H1 (cell line): ENCODE results near the gene CMBL. TPM values are rescaled to one million over a fixed set of nuclear protein-coding genes. Genes with fewer than 3 reads are reported as not detected.

Experiments
- CTCF ChIA-PET: fragments of 300-600 bp; sonication (Branson Sonifier 250); formaldehyde crosslinking; loops from one replicate; lab custom pipeline; 2021; ENCODE audit not compliant: partially characterized antibody; lab: Charles Lee
- POLR2A ChIA-PET: fragments of 300-600 bp; sonication (Branson Sonifier 250); formaldehyde crosslinking; loops from one replicate; lab custom pipeline; 2021; ENCODE audit warnings: inconsistent platforms; ENCODE audit not compliant: partially characterized antibody; lab: Charles Lee
- DNase-seq, 2 experiments: peaks; one replicate each; pipeline versions ENCODE4 v3.0.0 to v3.0.0-alpha.2; 2010 to 2022; ENCODE audit warnings: low spot score in 2 of 2, low read depth in 1 of 2, mixed read lengths in 1 of 2
- FAIRE-seq: peaks from 2 replicates; lab custom pipeline; 2011; peaks lifted over from hg19 to GRCh38; lab: Jason Lieb, UNC
- H2AFZ ChIP-seq: 2 replicates; pipeline ENCODE4 v1.8.1; 2012; ENCODE audit warnings: low read length, inconsistent platforms
- H2AK5ac ChIP-seq: 2 replicates; pipeline ENCODE4 v1.6.1; 2013; ENCODE audit warnings: low read depth, low read length
- H2BK120ac ChIP-seq: replicated peaks from 2 replicates; pipeline ENCODE3; 2013; ENCODE audit warnings: low read depth, low read length, inconsistent platforms
- H2BK12ac ChIP-seq: 2 replicates; pipeline ENCODE4 v1.6.1; 2013; ENCODE audit warnings: low read depth, low read length
- H2BK15ac ChIP-seq: 2 replicates; pipeline ENCODE4 v1.6.1; 2013; ENCODE audit warnings: low read length
- H2BK20ac ChIP-seq: 2 replicates; pipeline ENCODE4 v1.6.1; 2013; ENCODE audit warnings: low read length
- H2BK5ac ChIP-seq: 2 replicates; pipeline ENCODE4 v1.6.1; 2013; ENCODE audit warnings: low read depth, low read length
- H3K14ac ChIP-seq: 2 replicates; pipeline ENCODE4 v1.6.1; 2013; ENCODE audit warnings: inconsistent platforms; ENCODE audit not compliant: insufficient read length
- H3K18ac ChIP-seq: 2 replicates; pipeline ENCODE4 v1.6.1; 2013; ENCODE audit warnings: low read length; ENCODE audit errors: extremely low read depth
- H3K23ac ChIP-seq: 2 replicates; pipeline ENCODE4 v1.6.1; 2013; ENCODE audit warnings: inconsistent platforms; ENCODE audit not compliant: insufficient read length
- H3K23me2 ChIP-seq: 2 replicates; pipeline ENCODE4 v1.6.1; 2013; ENCODE audit warnings: low read depth, low read length
- H3K27ac ChIP-seq: 2 replicates; pipeline ENCODE4 v1.6.1; 2011; ENCODE audit warnings: low read depth, low read length, inconsistent platforms
- H3K27me3 ChIP-seq, 4 experiments: replicated peaks in 1 of 4; 1 replicate in 1 of 4; 2 replicates in 3 of 4; pipeline versions ENCODE4 v1.6.1 to v1.8.1; 2011 to 2013; ENCODE audit warnings: low read length in 3 of 4, mild to moderate bottlenecking in 3 of 4, inconsistent platforms in 2 of 4, mixed read lengths in 2 of 4, moderate library complexity in 1 of 4; ENCODE audit not compliant: control insufficient read depth in 3 of 4, insufficient read depth in 3 of 4; ENCODE audit errors: extremely low read depth in 1 of 4
- H3K36me3 ChIP-seq, 4 experiments: 2 replicates each; pipeline versions ENCODE4 v1.6.1 to v1.8.1; 2011 to 2013; ENCODE audit warnings: mild to moderate bottlenecking in 4 of 4, low read length in 3 of 4, moderate library complexity in 2 of 4, control low read depth in 1 of 4, inconsistent platforms in 1 of 4; ENCODE audit not compliant: insufficient read depth in 4 of 4, control insufficient read depth in 2 of 4
- H3K4ac ChIP-seq: replicated peaks from 2 replicates; pipeline ENCODE3; 2013; ENCODE audit warnings: low read length, low read depth, mixed read lengths, inconsistent platforms; ENCODE audit not compliant: insufficient read length
- H3K4me1 ChIP-seq, 4 experiments: replicated peaks in 1 of 4; 1 replicate in 1 of 4; 2 replicates in 3 of 4; pipeline versions ENCODE4 v1.6.1 to v1.8.1; 2011 to 2013; ENCODE audit warnings: low read length in 3 of 4, inconsistent platforms in 2 of 4, mixed read lengths in 1 of 4; ENCODE audit not compliant: insufficient read depth in 4 of 4, control insufficient read depth in 3 of 4
- H3K4me2 ChIP-seq, 2 experiments: 2 replicates each; pipeline versions ENCODE4 v1.6.1 to v1.8.1; 2011 to 2013; ENCODE audit warnings: low read depth in 2 of 2, low read length in 2 of 2, control low read depth in 1 of 2, inconsistent platforms in 1 of 2, mild to moderate bottlenecking in 1 of 2; ENCODE audit not compliant: insufficient read depth in 1 of 2
- H3K4me3 ChIP-seq, 4 experiments: fragments of 200-600, 300-600 bp in 1 of 4; sonication (generic), shearing (Covaris generic), sonication (Bioruptor Twin) in 1 of 4; 2 replicates each; pipeline versions ENCODE4 v1.5.1 to v1.8.1; 2011 to 2016; ENCODE audit warnings: low read length in 4 of 4, low read depth in 3 of 4, control low read depth in 2 of 4, inconsistent platforms in 2 of 4, mild to moderate bottlenecking in 2 of 4, mixed read lengths in 1 of 4, moderate library complexity in 1 of 4; ENCODE audit not compliant: insufficient read depth in 2 of 4; ENCODE audit errors: extremely low read depth in 1 of 4
- H3K56ac ChIP-seq: replicated peaks from 2 replicates; pipeline ENCODE3; 2013; ENCODE audit warnings: low read depth, mild to moderate bottlenecking, mixed read lengths, low read length, inconsistent platforms; ENCODE audit not compliant: insufficient read length
- H3K79me1 ChIP-seq: 2 replicates; pipeline ENCODE4 v1.6.1; 2013; ENCODE audit warnings: low read depth, low read length, control low read depth
- H3K79me2 ChIP-seq, 2 experiments: 2 replicates each; pipeline versions ENCODE4 v1.6.1 to v1.8.1; 2012 to 2013; ENCODE audit warnings: low read length in 2 of 2, mild to moderate bottlenecking in 2 of 2, inconsistent platforms in 1 of 2; ENCODE audit not compliant: insufficient read depth in 2 of 2, control insufficient read depth in 1 of 2
- H3K9ac ChIP-seq, 4 experiments: replicated peaks in 1 of 4; 1 replicate in 1 of 4; 2 replicates in 3 of 4; pipeline versions ENCODE4 v1.6.1 to v1.8.1; 2011 to 2013; ENCODE audit warnings: low read depth in 3 of 4, low read length in 3 of 4, control low read depth in 2 of 4, mild to moderate bottlenecking in 2 of 4, moderate library complexity in 2 of 4, inconsistent platforms in 1 of 4; ENCODE audit errors: extremely low read depth in 1 of 4
- H3K9me3 ChIP-seq, 2 experiments: 2 replicates each; pipeline versions ENCODE4 v1.6.1 to v1.8.1; 2012 to 2013; ENCODE audit warnings: mild to moderate bottlenecking in 2 of 2, moderate library complexity in 2 of 2, control low read depth in 1 of 2, inconsistent platforms in 1 of 2, low read depth in 1 of 2, low read length in 1 of 2, mixed read lengths in 1 of 2; ENCODE audit not compliant: insufficient read depth in 2 of 2
- H4K20me1 ChIP-seq, 2 experiments: replicated peaks in 1 of 2; 2 replicates each; pipeline versions ENCODE3 to v1.8.1; 2011 to 2013; ENCODE audit warnings: inconsistent platforms in 2 of 2, low read length in 2 of 2, mild to moderate bottlenecking in 1 of 2; ENCODE audit not compliant: insufficient read depth in 2 of 2, control insufficient read depth in 1 of 2
- H4K5ac ChIP-seq: 2 replicates; pipeline ENCODE4 v1.6.1; 2013; ENCODE audit warnings: low read length, low read depth, mixed read lengths, inconsistent platforms; ENCODE audit not compliant: insufficient read length
- H4K8ac ChIP-seq: 2 replicates; pipeline ENCODE4 v1.8.0; 2013; ENCODE audit warnings: mild to moderate bottlenecking, moderate library complexity, low read length, inconsistent platforms; ENCODE audit not compliant: insufficient read depth; ENCODE audit errors: extremely low read depth
- H4K91ac ChIP-seq: replicated peaks from 2 replicates; pipeline ENCODE3; 2013; ENCODE audit warnings: low read length, mixed read lengths, inconsistent platforms; ENCODE audit not compliant: insufficient read length
- BRCA1 ChIP-seq: IDR thresholded peaks from 2 replicates; pipeline ENCODE4 v1.6.1; 2012; ENCODE audit warnings: low read depth, low read length, improper control_type of control experiment
- CBX5 ChIP-seq: fragments of 300-800, 300-1000 bp; sonication (generic); IDR thresholded peaks from 2 replicates; pipeline ENCODE4 v1.7.1; 2016; ENCODE audit warnings: antibody characterized with exemption, low read length, low read depth
- JUND ChIP-seq: IDR thresholded peaks from 2 replicates; pipeline ENCODE4 v1.6.1; 2011; ENCODE audit warnings: mild to moderate bottlenecking, improper control_type of control experiment, low read length
- MAFK ChIP-seq: IDR thresholded peaks from 2 replicates; pipeline ENCODE4 v1.6.1; 2012; ENCODE audit warnings: low read depth, mild to moderate bottlenecking, improper control_type of control experiment, low read length
- SIX5 ChIP-seq: IDR thresholded peaks from 2 replicates; pipeline ENCODE4 v1.6.1; 2011; ENCODE audit warnings: mild to moderate bottlenecking, low read depth, low read length
- SRF ChIP-seq: IDR thresholded peaks from 2 replicates; pipeline ENCODE4 v1.6.1; 2011; ENCODE audit warnings: mild to moderate bottlenecking, low read depth, low read length, moderate library complexity
- SUZ12 ChIP-seq: fragments of 200-600 bp; sonication (generic); IDR thresholded peaks from 2 replicates; pipeline ENCODE4 v1.6.1; 2012; ENCODE audit warnings: mild to moderate bottlenecking, inconsistent platforms, low read length, moderate library complexity, mixed read lengths
- TAF7 ChIP-seq: optimal IDR thresholded peaks from 2 replicates; pipeline ENCODE3; 2011; ENCODE audit warnings: low read depth, mild to moderate bottlenecking, inconsistent platforms, low read length, moderate library complexity, borderline replicate concordance
- YY1 ChIP-seq: IDR thresholded peaks from 2 replicates; pipeline ENCODE4 v1.6.1; 2011; ENCODE audit warnings: low read depth, mild to moderate bottlenecking, low read length
- WGBS, 2 experiments: shearing (Covaris generic) in 1 of 2; methylation state at CpG; one replicate each; pipeline versions ENCODE4 v1.1.6 to v1.1.7; 2013 to 2015; ENCODE audit warnings: low lambda C conversion rate in 2 of 2, mixed read lengths in 2 of 2, inconsistent platforms in 1 of 2, low coverage in 1 of 2, missing lambda C conversion rate in 1 of 2; ENCODE audit not compliant: insufficient replicate concordance in 2 of 2, insufficient coverage in 1 of 2, insufficient read length in 1 of 2; ENCODE audit errors: extremely low coverage in 1 of 2, missing lambda C conversion rate in 1 of 2; 5-methylcytosine and 5-hydroxymethylcytosine counted together
- polyA plus RNA-seq, 7 experiments: library from polyadenylated mRNA; depleted of rRNA in 3 of 7; stranded (reverse) in 5 of 7; unstranded in 2 of 7; fragments of >200 nt in 5 of 7; fragments of 200-250 nt in 2 of 7; gene quantifications; 1 replicate in 5 of 7; 2 replicates in 1 of 7; 4 replicates in 1 of 7; pipeline versions ENCODE4 v1.2.1 to v1.2.3, GENCODE V29; 2011 to 2013; ENCODE audit warnings: missing spikeins in 2 of 7, mixed read lengths in 2 of 7
- total RNA-seq: library from RNA; stranded (reverse); fragmentation: NEBNext Ultra II Directional; extraction: Animal tissue kit (Norgen Biotek cat#: 25700); gene quantifications from 2 replicates; pipeline ENCODE4 v1.2.1, GENCODE V29; 2021

The CMBL gene
- total and polyA plus RNA-seq, 2 of the 8 experiments (the other 6 are each of a cell fraction or from before 2014, with no cell fraction given) = 27.9 to 32.1 TPM

DNA sequence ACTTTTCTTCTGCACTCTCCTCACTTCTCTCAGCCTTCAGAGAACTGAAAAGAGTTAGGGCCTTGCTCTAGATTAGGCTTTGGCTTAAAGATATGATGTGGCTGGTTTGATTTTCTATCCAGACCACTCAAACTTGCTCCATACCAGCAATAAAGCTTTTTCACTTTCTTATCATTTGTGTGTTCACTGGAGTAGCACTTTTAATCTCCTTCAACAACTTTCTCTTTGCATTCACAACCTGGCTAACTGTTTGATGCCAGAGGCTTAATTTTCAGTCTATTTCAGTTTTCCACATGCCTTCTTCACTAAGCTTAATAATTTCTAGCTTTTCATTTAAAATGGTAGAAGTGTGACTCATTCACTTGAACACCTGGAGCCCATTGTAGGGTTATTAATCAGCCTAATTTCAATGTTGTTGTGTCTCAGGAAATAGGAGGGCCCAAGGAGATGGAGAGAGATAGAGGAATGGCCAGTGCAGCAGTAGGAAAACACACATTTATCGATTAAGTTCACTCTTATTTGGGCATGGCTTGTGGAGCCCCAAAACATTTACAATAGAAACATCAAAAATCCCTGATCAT, 64.0 kb downstream of the CMBL start:
- H3K23ac ChIP-seq = no peak overlapping the region
- H2BK12ac ChIP-seq = no peak overlapping the region
- H3K4me3 ChIP-seq = no peak overlapping the region
- peaks cover 0 to 6% of the 10 kb centered on the region in 2 experiments; a peak in 1 of 4 replicates for H3K79me2 ChIP-seq
- no peaks in the 10 kb centered on the region for H4K20me1 ChIP-seq
- no peak for DNase-seq
- no peak overlapping the region for H2BK5ac ChIP-seq
- no peak overlapping the region for H2BK15ac ChIP-seq
- POLR2A ChIA-PET = interaction anchor here (0.6 to 1.9 kb wide), 5 partner anchors 9 to 144 kb away, joined by 3 to 5 read pairs (median 3); no protein-coding TSS in a partner anchor
- no peak overlapping the region for H3K9ac ChIP-seq
- no peak overlapping the region for H3K56ac ChIP-seq
- no peaks in the 10 kb centered on the region for H3K27me3 ChIP-seq
- H2AK5ac ChIP-seq = no peak overlapping the region
- H3K23me2 ChIP-seq = no peaks in the 10 kb centered on the region
- no peak for FAIRE-seq
- H3K4me2 ChIP-seq = no peak overlapping the region
- peaks cover 2% of the 10 kb centered on the region; the same call in 1 of the 2 replicates for H3K79me1 ChIP-seq
- CTCF ChIA-PET = interaction anchor here (0.9 to 1.3 kb wide), 3 partner anchors 9 to 469 kb away, joined by 3 to 5 read pairs (median 4); no protein-coding TSS in a partner anchor
- H2BK120ac ChIP-seq = no peak overlapping the region
- H3K14ac ChIP-seq = no peak overlapping the region
- H4K5ac ChIP-seq = no peak overlapping the region
- no peak overlapping the region for H3K27ac ChIP-seq
- H3K4ac ChIP-seq = no peak overlapping the region
- no peak overlapping the region for H2AFZ ChIP-seq
- no peak overlapping the region for H3K18ac ChIP-seq
- H3K4me1 ChIP-seq = no peaks in the 10 kb centered on the region
- no peak overlapping the region for H4K8ac ChIP-seq
- no peaks in the 10 kb centered on the region for H3K9me3 ChIP-seq
- no peaks in the 10 kb centered on the region for H3K36me3 ChIP-seq
- WGBS, 2 experiments = 92% methylated on average over 1 of the region's 1 CpG; no CpG with 5 or more reads in 1 of the 2 experiments
- no peak overlapping the region for H4K91ac ChIP-seq
- H2BK20ac ChIP-seq = no peak overlapping the region
- TF ChIP-seq SUZ12 = no peak
- TF ChIP-seq JUND = no peak
- TF ChIP-seq BRCA1 = no peak
- TF ChIP-seq YY1 = no peak
- no peak for TF ChIP-seq CBX5
- TF ChIP-seq SIX5 = no peak
- TF ChIP-seq MAFK = no peak
- TF ChIP-seq SRF = no peak
- TF ChIP-seq TAF7 = no peak
